NK-92 treated with Interleukin-12 subunit alpha and Interleukin-12 subunit beta, amount 100 ng/mL, for 24 hours (cell line): ENCODE measurements around the gene NKX6-2.
"Not testable (repeated sequence)": the region's sequence is repeated elsewhere in the genome, so short reads cannot be mapped to it uniquely, and the experiment has no call there.

ENCODE experiments used
- DNase-seq: peaks from one replicate; lab custom pipeline; 2025; lab: John Stamatoyannopoulos, UW

NKX6-2 gene

GRCh38 chr10:132753596-132753995, 32.4 kb downstream of the NKX6-2 start:
- no peak for DNase-seq

DNA sequence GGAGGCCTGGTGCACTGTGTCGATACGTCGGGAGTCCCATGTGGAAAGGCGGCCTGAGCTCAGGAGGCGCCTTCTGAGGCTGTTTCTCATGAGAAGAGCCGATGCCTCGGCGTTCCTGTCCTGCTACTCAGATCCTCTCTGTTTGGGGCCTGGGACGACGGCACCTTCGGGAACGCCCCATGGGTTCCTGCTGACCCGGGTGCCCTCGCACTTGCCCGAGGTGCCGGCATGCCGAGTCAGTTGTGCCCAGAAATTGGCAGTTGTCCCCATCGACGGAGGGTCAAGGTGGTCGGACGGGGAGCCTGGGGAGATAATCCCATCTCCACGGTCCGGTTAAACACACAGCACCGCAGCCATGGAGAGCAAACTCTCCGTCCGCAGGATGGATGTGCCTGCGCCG, 33.0 kb downstream of the NKX6-2 start:
- no peak for DNase-seq

DNA sequence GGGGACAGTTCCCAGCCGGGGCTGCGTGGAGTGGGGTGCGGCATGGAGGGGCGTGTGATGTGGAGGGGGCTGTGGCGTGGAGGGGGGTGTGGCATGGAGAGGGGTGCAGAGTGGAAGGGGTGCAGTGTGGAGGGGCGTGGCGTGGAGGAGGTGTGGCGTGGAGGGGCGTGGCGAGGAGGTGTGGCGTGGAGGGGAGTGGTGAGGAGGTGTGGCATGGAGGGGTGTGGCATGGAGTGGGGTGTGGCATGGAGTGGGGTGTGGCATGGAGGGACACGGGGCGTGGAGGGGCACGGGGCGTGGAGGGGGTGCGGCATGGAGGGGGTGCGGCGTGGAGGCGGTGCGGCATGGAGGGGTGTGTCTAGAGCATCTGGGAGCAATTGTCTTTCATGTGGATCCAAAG, 33.6 kb downstream of the NKX6-2 start:
- DNase-seq: no peak

DNA sequence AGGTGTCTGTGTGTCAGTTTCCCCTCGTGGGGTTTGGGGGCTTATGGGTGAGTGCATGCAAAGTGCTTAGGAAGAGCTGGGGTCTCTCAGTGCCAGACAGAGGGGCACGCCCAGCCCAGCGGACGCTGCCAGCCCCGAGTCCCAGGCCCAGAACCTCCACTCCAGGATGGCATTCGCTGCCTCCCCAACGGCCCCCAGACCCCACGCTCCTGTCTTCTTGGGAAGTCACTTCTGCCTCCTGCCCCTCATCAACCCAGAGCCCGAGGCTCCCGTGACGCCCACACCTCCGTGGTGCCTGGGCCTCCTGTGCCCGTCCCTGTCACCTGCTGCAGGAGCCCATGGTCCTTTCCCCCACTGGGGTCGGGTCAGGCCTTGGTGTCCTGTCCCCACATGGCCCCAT, 35.0 kb downstream of the NKX6-2 start:
- no peak for DNase-seq

- DNase-seq: no peak
Observed at GRCh38 chr10:132749371-132749795, 36.6 kb downstream of the NKX6-2 start.

- DNase-seq: no peak
Observed at GRCh38 chr10:132748545-132749370, 37.2 kb downstream of the NKX6-2 start.

- DNase-seq: no peak
Observed at GRCh38 chr10:132748135-132748534, 37.8 kb downstream of the NKX6-2 start.

GRCh38 chr10:132746801-132747625, 38.9 kb downstream of the NKX6-2 start:
- DNase-seq: no peak

GRCh38 chr10:132746386-132746785, 39.6 kb downstream of the NKX6-2 start:
- no peak for DNase-seq

GRCh38 chr10:132745971-132746370, 40.0 kb downstream of the NKX6-2 start:
- DNase-seq: no peak

- no peak for DNase-seq
Observed at GRCh38 chr10:132745511-132745910, 40.4 kb downstream of the NKX6-2 start.

DNA sequence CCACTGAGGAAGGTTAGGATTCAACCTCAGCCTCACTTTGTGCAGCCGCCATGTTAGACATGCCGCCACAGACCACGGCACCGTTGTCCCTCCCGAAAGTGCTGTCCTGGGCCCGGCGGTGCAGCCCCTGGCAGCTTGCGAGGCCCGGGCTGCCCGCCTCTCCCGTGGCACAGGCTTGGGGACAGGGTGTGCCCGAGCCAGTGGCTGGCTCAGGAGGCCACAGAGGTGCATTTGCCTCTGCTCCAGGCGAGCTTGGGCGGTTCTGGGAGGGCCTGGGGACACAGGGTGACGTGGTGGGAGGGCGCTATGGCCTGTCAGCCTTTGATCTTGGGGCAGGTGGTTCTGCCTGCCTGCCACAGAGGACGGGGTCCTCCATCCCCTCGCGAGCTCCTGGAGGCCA, 41.1 kb downstream of the NKX6-2 start:
- no peak for DNase-seq

DNA sequence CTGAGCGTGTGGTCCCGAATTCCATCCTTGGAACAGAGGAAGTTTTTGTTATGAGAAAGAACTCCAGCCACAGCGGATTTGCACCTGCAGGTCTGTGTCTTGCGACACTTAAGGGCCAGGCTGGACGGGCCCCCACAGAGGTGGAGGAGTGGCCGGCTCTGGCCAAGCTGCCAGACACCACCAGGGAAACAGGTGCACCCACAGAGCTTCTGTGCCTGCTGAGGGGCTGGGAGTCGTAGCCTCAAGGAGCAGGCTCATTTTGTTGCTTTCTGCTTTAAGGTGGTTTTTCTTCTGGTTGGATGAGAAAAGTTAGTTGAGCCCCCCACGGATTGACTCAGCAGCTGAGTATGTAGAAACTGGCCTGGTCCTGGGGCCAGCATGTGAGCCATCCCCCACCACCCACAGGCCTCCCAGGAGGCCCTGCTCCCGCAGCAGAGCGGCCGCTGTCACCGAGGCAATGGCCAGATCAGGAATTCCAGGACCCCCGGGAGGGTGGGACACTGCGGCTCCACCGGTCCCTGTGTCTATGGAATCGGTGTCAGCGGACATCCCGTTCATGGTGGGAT, 41.9 kb downstream of the NKX6-2 start:
- DNase-seq: no peak

DNA sequence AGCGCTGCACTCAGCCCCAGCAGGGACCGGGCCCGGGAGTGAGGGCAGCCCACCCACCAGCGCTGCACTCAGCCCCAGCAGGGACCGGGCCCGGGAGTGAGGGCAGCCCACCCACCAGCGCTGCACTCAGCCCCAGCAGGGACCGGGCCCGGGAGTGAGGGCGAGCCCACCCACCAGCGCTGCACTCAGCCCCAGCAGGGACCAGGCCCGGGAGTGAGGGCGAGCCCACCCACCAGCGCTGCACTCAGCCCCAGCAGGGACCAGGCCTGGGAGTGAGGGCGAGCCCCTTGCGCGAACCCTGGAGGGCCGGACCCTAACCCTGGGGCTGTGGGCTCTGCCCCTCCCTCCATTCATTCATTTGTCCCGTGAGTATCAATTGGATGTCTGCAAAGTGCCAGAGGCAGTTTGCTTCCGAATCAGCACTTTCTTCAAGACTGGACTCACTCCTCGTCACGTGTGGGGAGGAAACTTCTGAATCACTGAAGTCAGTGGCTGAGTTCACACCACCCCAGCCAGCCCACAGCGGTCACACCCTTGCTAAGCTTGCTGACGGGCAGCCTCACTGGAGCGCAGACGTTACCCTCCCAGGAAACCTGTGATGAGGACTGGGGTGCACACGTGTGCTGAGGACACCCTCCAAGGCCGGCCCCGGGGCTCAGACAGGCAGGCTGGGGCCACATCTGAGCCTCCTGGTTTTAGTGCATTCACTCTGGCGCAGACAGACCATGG, 42.6 kb downstream of the NKX6-2 start:
- not testable (repeated sequence) for DNase-seq

DNA sequence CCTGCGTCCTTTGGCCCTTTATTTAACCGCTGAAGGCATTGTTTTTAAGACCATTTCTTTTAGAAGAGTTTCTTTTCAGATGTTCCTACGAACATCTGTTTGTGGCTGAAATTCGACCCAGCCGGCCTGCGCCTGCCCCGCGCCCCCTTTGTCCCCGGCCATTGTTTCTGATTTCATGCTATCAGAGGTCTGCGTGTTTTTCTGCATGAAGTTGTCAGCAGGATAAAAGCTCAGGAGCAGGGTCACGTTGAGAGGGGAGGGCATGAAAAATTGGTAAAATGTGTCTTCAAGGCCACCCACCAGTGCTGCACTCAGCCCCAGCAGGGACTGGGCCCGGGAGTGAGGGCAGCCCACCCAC, 43.1 kb downstream of the NKX6-2 start:
- no peak for DNase-seq

DNA sequence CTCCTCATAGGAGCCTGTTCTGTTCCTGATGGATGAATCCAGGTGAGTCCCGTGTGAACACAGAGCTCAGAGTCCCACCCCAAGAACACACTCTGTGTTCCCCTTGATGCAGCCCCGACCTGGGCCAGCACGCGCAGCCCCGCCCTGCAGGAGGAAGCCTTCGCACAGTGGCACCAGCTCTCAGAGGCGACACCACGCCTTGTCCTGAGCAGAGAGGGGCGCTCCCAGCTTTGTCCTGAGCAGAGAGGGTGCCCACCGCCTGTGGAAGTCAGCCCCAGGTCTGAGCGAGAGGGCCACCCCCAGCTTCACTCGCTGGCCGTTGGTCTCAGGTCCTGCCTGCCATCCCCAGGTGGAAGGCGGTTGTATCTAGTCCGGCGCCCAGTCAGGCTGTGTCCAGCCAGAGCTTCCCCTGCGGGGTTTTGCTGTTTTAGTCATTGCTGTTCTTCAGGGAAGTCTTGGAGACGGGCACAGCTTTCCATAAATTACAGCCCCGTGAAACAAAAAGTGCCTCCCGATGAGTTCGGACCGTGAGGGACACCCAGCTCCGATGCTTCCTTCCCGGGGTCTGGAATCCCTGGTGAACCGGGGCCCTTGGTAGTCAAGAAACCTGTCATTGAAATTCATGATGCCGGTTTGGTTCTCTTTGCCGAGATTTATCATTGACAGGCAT, 43.6 kb downstream of the NKX6-2 start:
- no peak for DNase-seq

DNA sequence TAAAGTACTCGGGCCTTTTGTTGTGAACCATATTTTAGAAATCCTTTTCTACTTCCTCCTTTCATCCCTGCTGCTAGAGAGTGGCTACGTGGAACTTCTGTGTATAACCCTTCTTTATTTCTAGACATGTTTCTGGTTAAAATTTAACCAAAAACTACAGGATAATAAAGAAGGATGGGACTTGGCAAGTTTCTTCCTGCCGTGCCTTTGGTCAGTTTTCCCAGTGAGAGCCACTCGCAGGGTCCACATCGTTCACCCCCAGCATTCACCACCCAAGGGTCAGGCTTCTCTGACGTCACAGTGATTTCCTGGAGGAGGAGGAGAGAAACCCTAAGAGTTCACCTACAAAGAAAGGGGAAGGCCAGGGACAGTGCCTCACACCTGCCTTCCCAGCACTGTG, 45.4 kb downstream of the NKX6-2 start:
- DNase-seq: no peak

GRCh38 chr10:132739225-132739613, 46.7 kb downstream of the NKX6-2 start:
- DNase-seq: no peak

GRCh38 chr10:132738454-132739224, 47.3 kb downstream of the NKX6-2 start:
- DNase-seq: no peak

GRCh38 chr10:132737390-132738048, 48.4 kb downstream of the NKX6-2 start:
- DNase-seq: no peak
